Kidney capillary endothelial cell (primary cell): ENCODE results near the gene C1orf185.
"Not testable (repeated sequence)": the region's sequence is repeated elsewhere in the genome, so short reads cannot be mapped to it uniquely, and the experiment has no call there.

Experiments
- DNase-seq: peaks from one replicate; pipeline ENCODE4 v3.0.0-alpha.2; 2018; ENCODE audit warnings: low spot score

Gene C1orf185

DNA sequence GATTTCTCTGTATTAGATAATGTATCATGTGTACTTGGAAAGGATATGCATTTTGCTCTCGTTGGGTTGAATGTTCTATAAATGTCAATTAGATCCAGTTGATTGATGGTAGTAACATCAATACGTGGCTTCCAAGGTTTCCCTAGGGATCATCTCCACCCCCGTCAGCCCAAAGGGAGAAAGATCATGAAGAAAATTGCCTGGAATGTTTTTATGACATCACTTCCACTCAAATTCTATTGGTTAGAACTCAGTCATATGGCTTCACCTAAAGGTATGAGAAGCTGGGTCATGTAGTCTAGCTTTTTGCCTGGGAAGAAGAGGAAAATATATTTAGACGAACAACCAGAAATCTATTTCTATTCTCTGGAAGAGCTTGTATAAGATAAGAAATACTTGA, at the start of gene C1orf185:
Gene C1orf185, plus strand, starts transcription at position 253 of the 400 bp plus-strand sequence. Its CDS starts 6 bp downstream, at position 259.
- DNase-seq, result no peak

DNA sequence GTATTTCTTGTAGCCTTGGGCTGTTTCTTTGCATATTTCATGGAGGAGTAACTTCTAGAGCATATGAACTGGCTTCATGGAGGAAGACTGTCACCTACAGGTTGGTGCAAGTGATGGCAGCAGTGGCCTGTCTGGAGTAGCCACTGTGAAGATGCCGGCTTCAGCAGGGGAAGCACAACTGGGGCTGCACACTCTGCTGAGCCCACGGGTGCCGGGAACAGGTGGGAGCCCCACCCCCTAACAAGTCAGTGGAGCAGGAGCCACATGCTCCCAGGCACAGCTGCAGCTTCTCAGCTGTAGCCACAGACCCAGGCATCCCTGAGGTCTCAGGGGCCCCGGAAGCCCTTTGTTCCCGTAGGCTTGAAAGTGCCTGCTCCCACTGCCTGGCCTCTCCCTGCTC, 43.2 kb upstream of the C1orf185 start:
- no peak for DNase-seq

GRCh38 chr1:51061231-51061918, 40.7 kb upstream of the C1orf185 start:
- DNase-seq, result no peak

DNA sequence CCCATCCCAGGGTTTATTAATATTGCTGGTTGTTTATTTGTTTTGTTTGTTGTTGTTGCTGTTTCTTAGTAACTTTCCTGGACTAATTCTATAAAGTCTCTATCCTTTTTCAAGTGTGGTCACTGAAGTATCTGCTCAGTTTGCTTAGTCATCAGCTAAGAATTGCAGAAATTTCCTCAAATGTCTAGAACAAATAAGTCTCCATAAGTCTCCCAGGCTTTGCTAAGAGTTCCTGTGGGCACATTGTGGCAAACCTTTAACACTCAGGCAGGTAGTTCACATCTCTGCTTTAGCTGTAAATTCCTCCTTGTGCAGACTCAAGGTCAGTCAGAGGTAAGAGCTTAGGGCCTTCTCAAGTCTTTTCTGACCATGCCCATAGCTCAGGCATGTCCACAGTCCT, 38.9 kb upstream of the C1orf185 start:
- peak; percentile 30 for DNase-seq

GRCh38 chr1:51070011-51070410, 32.0 kb upstream of the C1orf185 start:
- no peak for DNase-seq

DNA sequence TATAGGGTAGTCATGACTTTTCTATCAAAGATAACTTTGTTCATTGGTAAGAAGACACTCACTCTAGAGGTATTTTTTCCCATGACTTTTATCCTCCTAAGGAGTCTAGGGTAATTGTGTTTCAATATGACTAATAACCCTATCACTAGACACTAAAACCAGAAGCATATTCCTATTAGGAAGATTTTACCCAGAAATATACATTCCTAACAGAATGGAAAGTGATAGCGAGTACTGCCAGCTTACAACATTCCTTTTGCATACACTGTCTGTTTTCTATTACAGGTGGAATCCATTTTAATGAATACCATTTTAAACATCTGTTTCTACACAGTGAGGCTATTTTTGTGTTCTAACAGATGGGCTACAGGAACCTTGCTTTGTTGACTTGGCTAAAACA, 31.4 kb upstream of the C1orf185 start:
- DNase-seq, result peak; percentile 15

- no peak for DNase-seq
Observed at GRCh38 chr1:51071291-51072042, 30.6 kb upstream of the C1orf185 start.

- no peak for DNase-seq
Observed at GRCh38 chr1:51072043-51072439, 30.0 kb upstream of the C1orf185 start.

DNA sequence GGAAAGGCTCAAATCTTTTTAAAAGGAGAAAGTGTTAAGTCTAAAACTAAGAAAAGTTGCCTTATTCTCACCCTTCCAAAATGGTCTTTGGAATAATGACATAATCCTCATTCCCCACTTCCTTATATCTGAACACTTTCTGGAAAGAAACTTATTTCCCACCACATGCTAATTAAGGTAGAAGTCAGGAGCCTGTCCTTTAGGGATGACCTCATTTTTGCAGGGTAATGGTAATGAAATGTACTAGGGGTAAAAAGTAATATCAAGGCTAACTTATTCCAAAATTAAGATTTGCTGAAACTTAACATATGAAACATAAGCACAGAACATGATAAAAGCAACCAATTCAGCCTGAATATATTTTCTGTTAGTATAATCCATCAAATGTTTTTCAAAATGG, 29.4 kb upstream of the C1orf185 start:
- no peak for DNase-seq

DNA sequence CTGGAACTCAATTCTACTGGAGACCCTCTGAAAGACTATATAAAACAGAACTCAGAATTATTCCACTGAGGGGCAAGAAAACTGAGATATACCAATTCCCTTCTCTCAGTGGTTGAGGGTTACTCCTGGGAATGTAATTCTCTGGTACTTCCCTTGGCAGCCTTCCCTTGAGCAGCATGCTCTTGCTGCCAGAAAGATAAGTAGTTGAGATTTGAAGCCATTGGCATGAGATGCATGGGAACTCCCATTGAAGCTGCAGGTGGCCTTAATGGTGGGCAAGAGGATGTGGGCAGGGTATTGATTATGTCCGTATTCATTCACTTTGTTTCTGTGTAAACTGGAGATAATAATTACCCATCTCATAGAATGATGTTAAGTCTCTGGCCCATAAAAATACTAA, 28.6 kb upstream of the C1orf185 start:
- no peak for DNase-seq

DNA sequence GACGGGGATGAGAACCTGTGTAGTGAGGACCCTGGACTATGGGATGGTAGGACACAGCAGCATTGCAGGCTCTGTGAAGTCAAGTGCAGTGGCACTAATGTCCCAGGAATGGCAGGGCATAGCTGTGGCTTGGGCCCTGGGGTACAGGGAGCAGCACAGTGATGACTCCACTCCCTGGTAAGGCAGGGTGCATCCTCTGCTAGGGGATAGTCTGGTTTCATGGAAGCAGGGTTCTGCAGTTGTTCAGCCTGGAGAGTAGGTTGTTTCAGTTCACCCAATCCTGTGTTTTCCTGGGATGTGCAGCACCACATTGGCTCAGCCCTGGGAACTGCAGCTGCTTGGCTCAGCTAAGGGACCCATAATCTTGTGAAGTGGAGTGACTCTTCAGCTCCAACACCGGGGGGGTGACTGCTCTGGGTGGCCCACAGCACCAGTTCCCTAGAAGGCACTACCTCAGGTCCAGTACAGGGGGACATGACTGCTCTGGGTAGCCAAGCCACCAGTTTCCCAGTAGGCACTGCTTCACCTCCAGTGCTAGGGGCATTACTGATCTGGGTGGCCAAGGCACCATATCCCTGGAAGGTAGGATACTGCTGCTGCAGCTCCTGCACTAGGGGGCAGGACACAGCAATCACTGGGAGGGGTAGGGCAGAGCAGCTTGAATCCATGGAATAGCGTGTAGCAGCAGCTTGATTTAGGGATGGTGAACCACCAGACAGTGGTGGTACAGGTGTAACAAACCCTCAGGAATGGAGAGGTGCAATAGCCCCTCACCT, 15.3 kb upstream of the C1orf185 start:
- no peak for DNase-seq

- DNase-seq, result no peak
Observed at GRCh38 chr1:51088474-51088873, 13.6 kb upstream of the C1orf185 start.

DNA sequence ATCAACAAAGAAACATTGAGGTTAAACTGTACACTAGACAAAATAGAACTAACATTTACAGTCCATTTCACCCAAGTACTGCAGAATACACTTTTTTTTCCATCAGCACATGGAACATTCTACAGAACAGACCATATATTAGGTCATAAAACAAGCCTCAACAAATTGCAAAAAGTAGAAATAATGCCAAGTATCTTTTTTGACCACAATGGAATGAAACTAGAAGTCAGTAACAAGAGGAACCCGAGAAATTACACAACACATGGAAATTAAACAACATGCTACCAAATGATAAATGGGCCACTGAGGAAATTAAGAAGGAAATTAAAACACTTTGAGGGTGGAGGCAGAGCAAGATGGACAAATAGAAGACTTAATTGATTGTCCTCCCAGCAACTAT, 8.4 kb upstream of the C1orf185 start:
- DNase-seq, result no peak

- no peak for DNase-seq
Observed at GRCh38 chr1:51097171-51097570, 4.9 kb upstream of the C1orf185 start.

DNA sequence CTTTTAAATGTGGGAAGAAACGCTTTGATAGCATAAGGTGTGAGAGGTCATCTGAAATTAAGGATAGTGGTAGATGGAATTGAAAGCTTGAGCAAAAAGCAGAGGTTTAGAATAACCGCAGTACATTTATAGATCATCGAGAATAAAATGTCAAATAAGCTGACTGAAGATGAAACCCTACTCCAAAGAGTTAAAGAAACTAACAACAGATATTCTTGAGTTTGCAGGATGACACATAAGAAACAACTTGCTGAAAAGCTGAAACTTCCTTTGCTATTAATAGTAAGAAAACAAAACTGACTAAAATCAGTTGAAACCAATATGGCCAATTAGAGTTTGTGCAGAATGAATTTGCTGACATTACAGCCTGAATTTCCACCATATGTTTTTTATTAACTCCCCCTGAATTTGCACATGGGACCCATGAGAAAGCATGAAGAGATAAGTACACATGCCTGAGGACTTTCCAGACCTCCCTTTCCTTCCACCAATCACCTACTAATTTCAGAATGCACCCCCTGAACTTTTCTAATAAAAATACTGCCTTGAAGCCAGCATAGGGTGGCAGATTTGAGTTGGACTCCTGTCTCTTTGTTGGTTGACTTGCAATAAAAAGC, 1.7 kb upstream of the C1orf185 start:
- no peak for DNase-seq

DNA sequence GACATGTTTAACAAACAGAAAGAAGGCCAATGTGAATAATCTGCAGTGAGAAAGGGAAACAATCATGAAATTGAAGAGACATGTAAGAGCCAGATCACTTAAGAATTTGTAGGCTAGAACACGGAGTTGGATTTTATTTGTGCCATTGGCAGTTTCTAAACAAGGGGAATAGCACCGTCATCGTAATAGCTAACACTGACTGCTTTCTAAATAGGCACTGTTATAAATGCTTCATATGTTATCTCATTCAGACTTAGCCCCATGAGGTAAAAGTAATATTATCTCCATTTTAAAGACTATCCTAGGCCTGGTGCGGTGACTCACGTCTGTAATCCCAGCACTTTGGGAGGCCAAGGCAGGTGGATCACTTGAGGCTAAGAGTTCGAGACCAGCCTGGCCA, 12.1 kb downstream of the C1orf185 start:
- no peak for DNase-seq

GRCh38 chr1:51115714-51116404, 13.8 kb downstream of the C1orf185 start:
- DNase-seq, result no peak

DNA sequence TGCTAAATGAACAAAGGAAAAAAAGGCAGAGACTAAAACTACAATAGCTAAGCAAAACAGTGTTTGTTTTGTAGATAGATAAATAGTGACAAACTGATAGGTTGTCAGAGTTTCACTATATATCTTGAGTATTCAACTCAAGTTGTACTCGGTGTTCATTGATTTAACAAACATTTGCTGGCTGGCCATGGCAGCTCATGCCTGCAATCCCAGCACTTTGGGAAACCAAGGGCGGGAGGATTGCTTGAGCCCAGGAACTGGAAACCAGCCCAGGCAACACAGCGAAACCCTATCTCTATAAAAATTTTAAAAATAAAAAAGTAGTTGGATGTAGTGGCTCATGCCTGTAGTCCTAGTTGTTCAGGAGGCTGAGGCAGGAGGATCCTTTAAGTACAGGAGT, 17.3 kb downstream of the C1orf185 start:
- no peak for DNase-seq

GRCh38 chr1:51120629-51121028, 18.6 kb downstream of the C1orf185 start:
- DNase-seq, result no peak

DNA sequence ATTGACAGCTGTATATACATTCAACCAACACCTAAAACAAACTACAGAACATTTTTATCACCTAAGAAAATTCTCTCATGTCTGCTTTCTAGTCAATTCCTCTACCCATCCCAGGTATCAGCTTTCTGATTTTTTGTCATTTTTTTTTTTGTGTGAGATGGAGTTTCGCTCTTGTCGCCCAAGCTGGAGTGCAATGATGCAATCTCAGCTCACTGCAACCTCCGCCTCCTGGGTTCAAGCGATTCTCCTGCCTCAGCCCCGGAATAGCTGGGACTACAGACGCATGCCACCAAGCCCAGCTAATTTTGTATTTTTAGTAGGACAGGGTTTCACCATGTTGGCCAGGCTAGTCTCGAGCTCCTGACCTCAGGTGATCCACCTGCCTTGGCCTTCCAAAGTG, 25.1 kb downstream of the C1orf185 start:
- not testable (repeated sequence) for DNase-seq

DNA sequence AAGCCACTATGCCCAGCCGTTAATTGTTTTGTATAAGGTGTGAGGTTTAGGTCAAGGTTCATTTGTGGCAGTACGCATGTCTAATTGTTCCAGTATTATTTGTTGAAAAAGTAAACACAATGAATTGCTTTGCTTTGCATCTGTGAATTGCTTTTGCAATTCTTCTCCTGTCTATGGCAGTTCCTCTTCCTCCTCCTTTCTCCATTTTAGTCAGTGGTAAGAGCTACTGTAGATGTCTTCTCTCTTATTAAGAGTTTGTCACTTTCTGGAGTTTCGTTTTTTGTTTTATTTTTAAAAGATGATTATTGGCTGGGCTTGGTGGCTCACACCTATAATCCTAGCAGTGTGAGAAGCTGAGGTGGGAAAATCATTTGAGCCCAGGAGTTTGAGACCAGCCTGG, 29.2 kb downstream of the C1orf185 start:
- no peak for DNase-seq

GRCh38 chr1:51133045-51133444, 31.0 kb downstream of the C1orf185 start:
- DNase-seq, result no peak
